ENCODE measurements around the gene SURF1.

DNA sequence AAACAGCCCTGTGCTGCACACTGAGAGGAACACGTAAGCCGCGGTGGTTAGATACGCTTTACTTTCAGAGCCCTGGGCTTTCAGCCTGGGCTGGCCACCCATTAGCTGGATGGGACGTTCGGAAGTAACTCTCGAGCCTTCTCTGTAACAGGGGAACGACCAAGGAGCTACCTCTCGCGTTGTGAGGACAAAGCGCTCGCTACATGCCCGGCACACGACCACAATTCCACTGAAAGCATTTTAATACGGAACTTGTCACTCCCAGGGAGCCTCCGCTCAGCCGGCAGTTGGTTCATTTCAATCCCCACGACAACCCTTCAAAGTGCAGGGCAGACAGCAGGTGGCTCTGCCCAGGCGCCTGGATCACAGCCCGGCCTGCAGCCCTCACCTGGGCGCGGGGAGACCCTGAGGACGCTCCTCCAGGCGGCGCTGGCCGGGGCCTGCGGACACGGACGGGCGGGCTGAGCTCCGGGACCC lies 368 bp downstream of the SURF1 start:
- TF ChIP-seq ZNF785 (CRISPR knock-in tag; IDR thresholded peaks at IDR 0.05) (no peak), POLR2A (conservative IDR thresholded peaks at IDR 0.05) (no peak), MTA1 (IDR thresholded peaks at IDR 0.05; ENCODE audit: borderline replicate concordance) (no peak), GABPA (tag; conservative IDR thresholded peaks at IDR 0.05; ENCODE audit: low read depth) (no peak), RCOR1 (IDR thresholded peaks at IDR 0.05; ENCODE audit: borderline replicate concordance in 1 of 2, low read depth in 2 of 2, low read length in 2 of 2) (no peak), ZNF583 (CRISPR knock-in tag; IDR thresholded peaks at IDR 0.05) (no peak), RFX1 (IDR thresholded peaks at IDR 0.05) (no peak), FOXJ3 (CRISPR knock-in tag; IDR thresholded peaks at IDR 0.05) (no peak), ZFP1 (CRISPR knock-in tag; IDR thresholded peaks at IDR 0.05) (no peak), CTCF (IDR thresholded peaks at IDR 0.05 in 2 of 3, conservative IDR thresholded peaks at IDR 0.05 in 1 of 3; ENCODE audit: insufficient read depth in 2 of 3, low read depth in 1 of 3, low read length in 3 of 3) (no peak), AFF4 (CRISPR knock-in tag; IDR thresholded peaks at IDR 0.05) (no peak)
- TF ChIP-seq, protein P1, sequence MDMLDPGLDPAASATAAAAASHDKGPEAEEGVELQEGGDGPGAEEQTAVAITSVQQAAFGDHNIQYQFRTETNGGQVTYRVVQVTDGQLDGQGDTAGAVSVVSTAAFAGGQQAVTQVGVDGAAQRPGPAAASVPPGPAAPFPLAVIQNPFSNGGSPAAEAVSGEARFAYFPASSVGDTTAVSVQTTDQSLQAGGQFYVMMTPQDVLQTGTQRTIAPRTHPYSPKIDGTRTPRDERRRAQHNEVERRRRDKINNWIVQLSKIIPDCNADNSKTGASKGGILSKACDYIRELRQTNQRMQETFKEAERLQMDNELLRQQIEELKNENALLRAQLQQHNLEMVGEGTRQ (CRISPR knock-in tag; IDR thresholded peaks at IDR 0.05) = no peak
- TF ChIP-seq, protein P2, sequence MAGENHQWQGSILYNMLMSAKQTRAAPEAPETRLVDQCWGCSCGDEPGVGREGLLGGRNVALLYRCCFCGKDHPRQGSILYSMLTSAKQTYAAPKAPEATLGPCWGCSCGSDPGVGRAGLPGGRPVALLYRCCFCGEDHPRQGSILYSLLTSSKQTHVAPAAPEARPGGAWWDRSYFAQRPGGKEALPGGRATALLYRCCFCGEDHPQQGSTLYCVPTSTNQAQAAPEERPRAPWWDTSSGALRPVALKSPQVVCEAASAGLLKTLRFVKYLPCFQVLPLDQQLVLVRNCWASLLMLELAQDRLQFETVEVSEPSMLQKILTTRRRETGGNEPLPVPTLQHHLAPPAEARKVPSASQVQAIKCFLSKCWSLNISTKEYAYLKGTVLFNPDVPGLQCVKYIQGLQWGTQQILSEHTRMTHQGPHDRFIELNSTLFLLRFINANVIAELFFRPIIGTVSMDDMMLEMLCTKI (IDR thresholded peaks at IDR 0.05; ENCODE audit: partially characterized antibody) = no peak
